ENCODE results near the gene PARN.

GRCh38 chr16:14523632-14524031 is 106.4 kb downstream of the PARN start:
- TF ChIP-seq EWSR1 (IDR thresholded peaks at IDR 0.05; ENCODE audit: borderline replicate concordance, low read depth, partially characterized antibody), result no peak
- TF ChIP-seq RBFOX2 (IDR thresholded peaks at IDR 0.05; ENCODE audit: low read depth, low read length), result no peak
- TF ChIP-seq ARID4B (CRISPR knock-in tag; IDR thresholded peaks at IDR 0.05), result no peak
- TF ChIP-seq FOXJ3 (CRISPR knock-in tag; IDR thresholded peaks at IDR 0.05), result no peak
- TF ChIP-seq KDM1A (IDR thresholded peaks at IDR 0.05), result no peak
- no peak for TF ChIP-seq EZH2 (IDR thresholded peaks at IDR 0.05; ENCODE audit: borderline replicate concordance, low read depth, low read length)
- no peak for TF ChIP-seq CTCF (IDR thresholded peaks at IDR 0.05 in 2 of 3, conservative IDR thresholded peaks at IDR 0.05 in 1 of 3; ENCODE audit: insufficient read depth in 2 of 3, low read depth in 1 of 3, low read length in 3 of 3)
- no peak for TF ChIP-seq SAFB2 (IDR thresholded peaks at IDR 0.05; ENCODE audit: borderline replicate concordance, low read depth, low read length, severe bottlenecking)
- TF ChIP-seq ZBTB33 (CRISPR knock-in tag; IDR thresholded peaks at IDR 0.05), result no peak
- no peak for TF ChIP-seq ZZZ3 (IDR thresholded peaks at IDR 0.05)

Measured in K562 (cell line).